HK-2 (cell line): Measurements from ENCODE around the gene UCN3.
"Not testable (repeated sequence)": the region's sequence is repeated elsewhere in the genome, so short reads cannot be mapped to it uniquely, and the experiment has no call there.

ENCODE experiments used
- DNase-seq: peaks from one replicate; pipeline ENCODE4 v3.0.0-alpha.2; 2018; ENCODE audit not compliant: unreplicated experiment

UCN3 gene

DNA sequence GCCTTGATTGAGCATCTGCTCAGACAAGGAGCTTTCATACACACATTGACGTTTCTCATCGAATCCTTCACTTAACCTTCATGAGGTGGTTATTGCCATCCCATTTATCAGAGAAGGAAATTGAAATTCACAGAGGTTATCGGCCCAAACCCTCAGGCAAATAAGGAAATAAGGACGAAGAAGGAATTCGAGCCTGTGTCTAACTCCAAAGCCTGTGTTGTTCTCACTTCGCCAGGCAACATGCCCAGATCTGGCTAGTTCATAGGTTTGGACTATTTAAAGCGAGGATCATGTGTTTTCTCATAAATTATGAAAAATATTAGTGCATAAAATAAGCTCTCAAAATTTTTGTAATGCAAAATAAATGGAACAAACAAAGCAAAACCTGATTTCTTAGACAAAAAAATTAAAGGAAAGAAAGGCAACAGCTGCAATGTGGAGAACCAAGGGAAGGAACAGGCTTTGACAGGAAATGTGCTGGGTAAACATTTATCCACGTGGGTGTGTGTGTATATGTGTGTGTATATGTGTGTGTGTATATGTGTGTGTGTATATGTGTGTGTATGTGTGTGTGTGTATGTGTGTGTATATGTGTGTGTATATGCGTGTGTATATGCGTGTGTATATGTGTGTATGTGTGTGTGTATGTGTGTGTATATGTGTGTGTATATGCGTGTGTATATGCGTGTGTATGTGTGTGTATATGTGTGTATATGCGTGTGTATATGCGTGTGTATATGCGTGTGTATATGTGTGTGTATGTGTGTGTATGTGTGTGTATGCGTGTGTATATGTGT, 4.8 kb downstream of the UCN3 start:
- no peak for DNase-seq

GRCh38 chr10:5370493-5371352, 6.0 kb downstream of the UCN3 start:
- no peak for DNase-seq

DNA sequence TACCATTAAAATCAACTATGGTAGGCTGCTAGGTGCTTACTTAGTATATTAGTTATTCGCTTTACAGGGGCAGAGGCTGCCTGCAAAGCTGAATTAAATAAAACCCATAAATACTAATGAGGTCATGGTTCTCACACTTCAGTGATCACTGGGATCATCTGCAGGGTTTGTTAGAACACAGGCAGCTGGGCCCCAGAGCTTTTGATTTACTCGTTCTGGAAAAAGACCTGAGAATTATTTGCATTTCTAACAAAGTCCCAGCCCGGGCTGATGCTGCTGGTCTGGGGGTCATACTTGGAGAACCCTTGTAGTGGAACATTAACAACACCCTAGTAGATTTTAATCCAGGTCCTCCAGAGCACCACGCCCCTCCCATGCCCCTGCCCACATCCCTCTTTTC, 8.5 kb downstream of the UCN3 start:
- no peak for DNase-seq

- DNase-seq = no peak
Observed at GRCh38 chr10:5373891-5374611, 9.3 kb downstream of the UCN3 start.

GRCh38 chr10:5376450-5376849, 11.7 kb downstream of the UCN3 start:
- DNase-seq = no peak

DNA sequence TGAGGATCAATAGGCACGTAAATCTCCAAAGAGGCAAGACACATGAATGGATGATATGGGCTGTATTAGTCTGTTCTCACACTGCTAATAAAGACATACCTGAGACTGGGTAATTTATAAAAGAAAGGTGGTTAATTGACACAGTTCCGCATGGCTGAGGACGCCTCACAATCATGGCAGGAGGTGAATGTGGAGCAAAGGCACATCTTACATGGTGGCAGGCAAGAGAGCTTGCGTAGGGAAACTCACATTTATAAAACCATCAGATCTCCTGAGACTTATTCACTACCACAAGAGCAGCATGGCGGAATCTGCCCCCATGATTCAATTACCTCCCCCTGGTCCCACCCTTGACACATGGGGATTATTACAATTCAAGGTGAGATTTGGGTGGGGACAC, 14.4 kb downstream of the UCN3 start:
- not testable (repeated sequence) for DNase-seq

- DNase-seq = not testable (repeated sequence)
Observed at GRCh38 chr10:5380395-5380794, 15.6 kb downstream of the UCN3 start.

DNA sequence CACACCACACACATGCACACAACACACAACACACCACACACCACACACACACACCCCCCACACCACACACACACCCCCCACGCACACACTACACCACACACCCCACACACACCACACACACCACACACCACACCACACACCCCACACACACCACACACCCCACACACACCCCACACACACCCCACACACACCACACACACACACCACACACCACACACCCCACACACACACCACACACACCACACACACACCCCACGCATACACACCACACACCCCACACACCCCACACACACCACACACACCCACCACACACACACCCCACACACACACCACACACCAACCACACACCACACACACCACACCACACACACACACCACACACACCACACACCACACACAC, 16.4 kb downstream of the UCN3 start:
- DNase-seq = no peak

GRCh38 chr10:5385224-5385623, 20.5 kb downstream of the UCN3 start:
- DNase-seq = no peak

GRCh38 chr10:5387169-5387568, 22.4 kb downstream of the UCN3 start:
- DNase-seq = no peak

DNA sequence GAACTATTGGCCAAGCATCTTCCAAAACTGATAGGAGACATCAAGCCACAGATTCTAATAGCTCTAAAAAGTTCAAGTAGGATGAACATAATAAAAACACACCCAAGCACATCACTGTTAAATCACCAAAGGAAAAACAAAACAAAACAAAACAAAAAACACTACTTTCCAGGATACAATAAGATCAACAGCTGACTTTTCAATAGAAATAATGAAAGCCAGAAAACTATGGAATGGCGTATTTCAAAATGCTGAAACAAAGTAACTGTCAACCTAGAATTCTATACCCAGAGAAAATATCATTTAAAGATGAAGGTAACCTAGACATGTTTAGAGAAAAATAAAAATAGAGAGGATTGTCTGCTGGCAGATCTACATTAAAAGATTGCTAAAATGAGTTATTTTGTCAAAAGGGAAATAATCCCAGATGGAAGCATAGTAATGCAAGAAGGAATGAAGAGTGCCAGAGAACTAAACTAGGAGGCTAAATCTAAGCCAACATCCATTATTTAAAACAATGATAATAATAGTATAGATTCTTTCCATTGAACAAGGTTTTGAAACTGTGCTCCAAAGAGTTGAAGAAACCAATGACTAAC, 25.9 kb downstream of the UCN3 start:
- DNase-seq = no peak

- DNase-seq = no peak
Observed at GRCh38 chr10:5391790-5392189, 27.0 kb downstream of the UCN3 start.

GRCh38 chr10:5393529-5393928, 28.8 kb downstream of the UCN3 start:
- no peak for DNase-seq

DNA sequence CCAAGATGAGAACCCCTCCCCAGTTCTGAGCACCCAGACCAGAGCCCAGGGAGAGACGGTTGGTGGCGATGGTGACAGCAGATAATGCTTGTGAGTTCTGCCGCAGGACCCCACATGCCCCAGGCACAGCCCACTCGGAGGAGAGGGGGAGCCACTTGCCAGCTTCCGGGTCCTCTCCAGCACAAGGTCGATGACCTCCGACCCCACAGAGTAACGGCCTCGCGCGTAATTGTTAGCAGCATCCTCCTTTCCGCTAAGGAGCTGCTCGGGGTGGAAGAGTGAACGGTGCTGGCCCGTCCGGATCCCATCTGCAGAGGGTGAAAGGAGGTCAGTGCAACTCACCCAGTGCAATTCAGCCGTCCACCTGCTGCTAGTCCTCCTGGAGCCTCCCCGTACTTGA, 30.4 kb downstream of the UCN3 start:
- no peak for DNase-seq

DNA sequence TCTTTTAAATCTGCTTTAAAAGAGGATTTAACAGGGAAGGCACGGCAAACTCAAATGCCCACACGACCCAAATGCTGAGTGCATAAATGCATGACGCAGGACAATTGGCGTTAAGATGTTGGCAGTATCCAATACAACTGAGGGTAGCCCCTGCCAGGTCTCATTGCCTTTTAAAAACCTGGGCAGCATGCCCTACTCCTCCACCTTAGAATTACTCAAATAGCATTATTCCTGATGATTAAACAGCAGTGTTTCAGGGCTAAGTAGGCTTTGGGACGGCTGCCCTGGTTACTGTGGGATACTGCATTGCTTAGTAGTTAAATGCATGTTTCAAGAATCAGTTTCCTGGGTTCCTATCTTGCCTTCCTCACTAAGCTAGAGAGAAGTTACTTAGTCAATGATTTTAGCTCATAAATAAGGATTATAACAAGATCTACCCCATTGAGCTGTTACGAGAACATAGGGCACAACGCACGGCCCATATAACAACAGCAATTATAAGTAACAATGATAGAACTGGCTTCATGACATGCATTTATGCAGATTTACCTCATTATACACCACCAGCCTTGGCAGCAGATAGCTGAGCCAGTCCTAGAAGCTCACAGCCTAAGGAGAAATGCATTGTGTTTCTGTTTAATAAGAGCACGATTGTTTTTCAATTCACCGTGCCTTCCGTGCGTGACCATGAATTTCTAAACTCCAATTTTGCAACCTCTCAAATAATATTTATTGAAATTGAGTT, 32.0 kb downstream of the UCN3 start:
- DNase-seq = no peak

DNA sequence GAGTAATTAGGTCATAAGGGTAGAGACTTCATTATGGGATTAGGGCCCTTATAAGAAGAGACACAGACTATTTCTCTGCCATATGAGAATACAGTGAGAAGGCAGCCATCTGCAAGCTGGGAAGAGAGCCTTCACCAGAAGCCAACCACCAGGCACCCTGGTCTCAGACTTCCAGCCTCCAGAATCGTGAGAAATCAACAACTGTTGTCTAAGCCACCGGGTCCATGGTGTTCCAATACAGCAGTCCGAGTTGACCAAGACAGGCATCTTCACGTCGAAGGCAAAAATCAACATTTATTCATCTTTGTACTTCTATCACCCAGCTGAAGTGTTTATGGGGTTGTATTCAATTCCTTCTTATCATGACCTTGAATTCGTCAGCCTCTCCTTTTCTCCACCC, 34.6 kb downstream of the UCN3 start:
- DNase-seq = no peak

GRCh38 chr10:5400468-5401240, 35.9 kb downstream of the UCN3 start:
- no peak for DNase-seq

DNA sequence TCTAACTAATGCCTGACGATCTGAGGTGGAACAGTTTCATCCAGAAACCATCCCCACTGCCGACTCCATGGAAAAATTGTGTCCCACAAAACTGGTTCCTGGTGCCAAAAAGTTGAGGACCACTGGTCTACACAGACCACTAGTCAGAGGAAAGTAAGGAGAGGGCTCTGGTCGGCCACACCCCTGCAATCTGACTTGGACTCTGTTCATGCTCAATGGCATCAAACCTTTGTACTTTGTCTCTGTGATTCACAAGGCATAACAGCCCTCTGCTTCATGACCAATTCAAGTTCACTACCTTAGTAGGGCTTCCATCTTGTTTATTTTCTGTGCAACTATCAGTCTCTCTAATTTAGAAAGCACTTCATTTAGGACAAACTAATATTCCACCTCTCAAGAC, 38.0 kb downstream of the UCN3 start:
- DNase-seq = no peak

GRCh38 chr10:5404208-5405041, 39.7 kb downstream of the UCN3 start, which contains the start of gene TUBAL3:
TUBAL3 (minus strand) TSS chr10:5404828; CDS start chr10:5404792, 36 bp downstream.
- DNase-seq = no peak
